ENCODE results near the gene KIAA1755.
"Not testable (repeated sequence)": the region's sequence is repeated elsewhere in the genome, so short reads cannot be mapped to it uniquely, and the experiment has no call there.

DNA sequence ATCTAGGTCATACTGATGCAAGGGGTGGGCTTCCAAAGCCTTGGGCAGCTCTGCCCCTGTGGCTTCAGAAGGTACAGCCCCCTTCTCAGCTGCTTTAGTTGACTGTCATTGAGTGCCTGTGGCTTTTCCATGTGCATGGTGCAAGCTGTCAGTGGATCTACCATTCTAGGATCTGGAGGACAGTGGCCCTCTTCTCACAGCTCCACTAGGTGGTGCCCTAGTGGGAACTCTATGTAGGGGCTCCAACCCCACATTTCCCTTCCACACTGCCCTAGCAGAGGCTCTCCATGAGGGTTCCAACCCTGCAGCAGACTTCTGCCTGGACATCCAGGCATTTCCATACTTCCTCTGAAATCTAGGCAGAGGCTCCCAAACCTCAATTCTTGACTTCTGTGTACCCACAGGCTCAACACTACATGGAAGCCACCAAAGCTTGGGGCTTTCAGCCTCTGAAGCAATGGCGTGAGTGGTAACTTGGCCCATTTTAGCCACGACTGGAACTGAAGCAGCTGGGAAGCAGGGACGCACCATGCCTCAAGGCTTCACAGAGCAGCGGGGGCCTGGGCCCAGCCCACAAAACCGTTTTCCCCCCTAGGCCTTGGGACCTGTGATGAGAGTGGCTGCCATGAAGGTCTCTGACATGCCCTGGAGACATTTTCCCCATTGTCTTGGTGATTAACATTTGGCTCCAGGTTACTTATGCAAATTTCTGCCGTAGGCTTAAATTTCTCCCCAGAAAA is 20.8 kb upstream of the KIAA1755 start:
- TF ChIP-seq, protein P1, sequence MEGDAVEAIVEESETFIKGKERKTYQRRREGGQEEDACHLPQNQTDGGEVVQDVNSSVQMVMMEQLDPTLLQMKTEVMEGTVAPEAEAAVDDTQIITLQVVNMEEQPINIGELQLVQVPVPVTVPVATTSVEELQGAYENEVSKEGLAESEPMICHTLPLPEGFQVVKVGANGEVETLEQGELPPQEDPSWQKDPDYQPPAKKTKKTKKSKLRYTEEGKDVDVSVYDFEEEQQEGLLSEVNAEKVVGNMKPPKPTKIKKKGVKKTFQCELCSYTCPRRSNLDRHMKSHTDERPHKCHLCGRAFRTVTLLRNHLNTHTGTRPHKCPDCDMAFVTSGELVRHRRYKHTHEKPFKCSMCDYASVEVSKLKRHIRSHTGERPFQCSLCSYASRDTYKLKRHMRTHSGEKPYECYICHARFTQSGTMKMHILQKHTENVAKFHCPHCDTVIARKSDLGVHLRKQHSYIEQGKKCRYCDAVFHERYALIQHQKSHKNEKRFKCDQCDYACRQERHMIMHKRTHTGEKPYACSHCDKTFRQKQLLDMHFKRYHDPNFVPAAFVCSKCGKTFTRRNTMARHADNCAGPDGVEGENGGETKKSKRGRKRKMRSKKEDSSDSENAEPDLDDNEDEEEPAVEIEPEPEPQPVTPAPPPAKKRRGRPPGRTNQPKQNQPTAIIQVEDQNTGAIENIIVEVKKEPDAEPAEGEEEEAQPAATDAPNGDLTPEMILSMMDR (IDR thresholded peaks at IDR 0.05): not testable (repeated sequence)
- TF ChIP-seq EZH2 (IDR thresholded peaks at IDR 0.05; ENCODE audit: borderline replicate concordance, insufficient read depth, low read depth, low read length, poor library complexity, severe bottlenecking): not testable (repeated sequence)
